Ishikawa (cell line): Measurements from ENCODE around the gene TET2.

Experiments
- CREB1 ChIP-seq: IDR thresholded peaks from 2 replicates; pipeline ENCODE4 v1.6.1; 2012; ENCODE audit warnings: low read depth
- FOXM1 ChIP-seq: IDR thresholded peaks from 2 replicates; pipeline ENCODE4 v1.6.1; 2012; ENCODE audit warnings: low read depth, borderline replicate concordance
- TAF1 ChIP-seq: IDR thresholded peaks from 2 replicates; pipeline ENCODE4 v1.6.1; 2012; ENCODE audit warnings: low read depth, mild to moderate bottlenecking
- TCF12 ChIP-seq: IDR thresholded peaks from 2 replicates; pipeline ENCODE4 v1.6.1; 2012; ENCODE audit warnings: low read depth

DNA sequence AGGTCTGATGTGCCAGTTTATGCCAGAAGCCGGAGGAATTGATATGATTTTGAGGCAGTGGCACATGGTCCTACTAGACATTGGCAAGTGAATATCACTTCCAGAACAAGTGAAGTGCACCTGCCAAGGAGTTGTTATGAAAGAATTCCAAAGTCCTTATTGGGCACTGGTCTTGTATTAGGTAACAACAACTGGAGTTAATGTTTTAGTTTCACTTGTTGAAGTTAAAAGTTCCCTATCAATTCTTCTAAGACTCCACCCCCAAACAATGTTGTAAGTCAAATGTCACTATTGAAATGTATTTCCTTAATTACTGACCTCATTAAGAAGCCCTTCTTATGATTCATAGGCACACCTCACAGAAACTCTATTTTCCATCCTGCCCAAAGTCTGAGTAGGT, 3.1 kb downstream of the TET2 start:
- no peak for TF ChIP-seq TAF1
- no peak for TF ChIP-seq FOXM1
- TF ChIP-seq CREB1: no peak
- TF ChIP-seq TCF12: no peak
